ENCODE measurements around the gene KAT5. TPM values are rescaled to one million over a fixed set of nuclear protein-coding genes. Genes with fewer than 3 reads are reported as not detected.

KAT5 gene
- polyA plus RNA-seq, 1 donor from 2014 or later = 102 TPM

DNA sequence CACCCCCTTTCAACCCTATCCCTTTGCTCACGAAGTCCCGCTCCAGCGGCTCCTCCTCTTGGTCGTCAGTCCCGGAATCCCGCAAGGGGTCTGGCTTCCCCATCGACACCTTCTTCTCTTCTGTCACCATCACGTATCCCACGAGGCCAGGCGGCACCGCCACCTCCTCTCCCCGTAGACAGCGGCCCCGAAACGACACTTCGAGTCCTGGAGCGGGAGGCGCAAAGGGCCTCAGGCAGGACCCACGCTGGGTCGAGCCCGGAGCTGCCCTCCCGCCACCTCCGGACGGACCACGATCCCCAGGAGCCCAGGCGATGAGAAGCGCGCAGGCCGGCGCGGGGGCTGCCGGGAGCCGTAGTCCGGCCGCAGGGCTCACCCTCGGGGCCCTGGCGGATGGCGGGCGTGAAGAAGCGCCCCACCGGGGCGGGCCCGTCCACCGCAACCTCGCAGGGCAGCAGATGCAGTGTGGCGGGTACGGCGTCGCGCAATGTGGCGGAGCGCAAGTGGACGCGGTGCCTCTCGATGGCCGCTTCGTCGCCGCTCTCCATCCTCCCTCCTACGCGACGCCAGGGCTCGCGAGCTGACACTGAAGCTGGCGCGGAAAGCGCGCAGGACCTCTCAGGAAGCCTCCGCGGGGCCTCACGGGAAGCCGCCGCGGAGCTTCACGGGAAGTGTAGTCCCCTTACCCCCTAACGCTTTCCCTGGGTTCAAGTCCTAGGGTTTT is 8.3 kb downstream of the KAT5 start, which contains the start of gene RNASEH2C:
TSS of gene RNASEH2C (minus strand) at position 588 of the 724 bp plus-strand sequence. CDS start at position 548, 40 bp downstream.
- Histone ChIP-seq H3K4me3 (ENCODE audit: low read length) (peak within 1 kb of the TSS; percentile 97), H3K27me3 (ENCODE audit: insufficient read depth, low read depth, low read length) (no peaks in the 10 kb centered on the region), H2AFZ (ENCODE audit: low read depth, low read length) (peak within 1 kb of the TSS; percentile 27), H3K4me2 (ENCODE audit: low read length) (peak within 1 kb of the TSS; percentile 77), H3K36me3 (ENCODE audit: insufficient read depth, low read length) (peaks cover 11% of the 10 kb centered on the region), H3K9me2 (ENCODE audit: insufficient read depth, low read length) (no peaks in the 10 kb centered on the region), H3K27ac (ENCODE audit: low read length) (peak within 1 kb of the TSS; percentile 66), H3F3A (ENCODE audit: insufficient read depth, low read length, poor library complexity, severe bottlenecking) (no peaks in the 10 kb centered on the region), H3K9me3 (ENCODE audit: low read length) (no peaks in the 10 kb centered on the region), H4K20me1 (ENCODE audit: insufficient read depth) (no peaks in the 10 kb centered on the region), H3K79me2 (replicated peaks; ENCODE audit: insufficient read depth, low read length) (peaks cover 2% of the 10 kb centered on the region), H3K9ac (ENCODE audit: low read length) (peak within 1 kb of the TSS; percentile 72)
- TF ChIP-seq TAF1 (IDR thresholded peaks at IDR 0.05; ENCODE audit: low read depth) (peak; percentile 75), POLR2AphosphoS5 (IDR thresholded peaks at IDR 0.05) (peak; percentile 91), EP300 (conservative IDR thresholded peaks at IDR 0.05; ENCODE audit: poor library complexity, severe bottlenecking) (peak; percentile 36), CTCF (IDR thresholded peaks at IDR 0.05; ENCODE audit: poor library complexity, severe bottlenecking) (no peak), EZH2 (IDR thresholded peaks at IDR 0.05; ENCODE audit: borderline replicate concordance, insufficient read depth, low read length, poor library complexity, severe bottlenecking) (no peak), RAD21 (conservative IDR thresholded peaks at IDR 0.05) (no peak), MXI1 (conservative IDR thresholded peaks at IDR 0.05; ENCODE audit: poor library complexity, severe bottlenecking) (peak; percentile 93), SMC3 (conservative IDR thresholded peaks at IDR 0.05; ENCODE audit: poor library complexity) (no peak)
- TF ChIP-seq, protein P1, sequence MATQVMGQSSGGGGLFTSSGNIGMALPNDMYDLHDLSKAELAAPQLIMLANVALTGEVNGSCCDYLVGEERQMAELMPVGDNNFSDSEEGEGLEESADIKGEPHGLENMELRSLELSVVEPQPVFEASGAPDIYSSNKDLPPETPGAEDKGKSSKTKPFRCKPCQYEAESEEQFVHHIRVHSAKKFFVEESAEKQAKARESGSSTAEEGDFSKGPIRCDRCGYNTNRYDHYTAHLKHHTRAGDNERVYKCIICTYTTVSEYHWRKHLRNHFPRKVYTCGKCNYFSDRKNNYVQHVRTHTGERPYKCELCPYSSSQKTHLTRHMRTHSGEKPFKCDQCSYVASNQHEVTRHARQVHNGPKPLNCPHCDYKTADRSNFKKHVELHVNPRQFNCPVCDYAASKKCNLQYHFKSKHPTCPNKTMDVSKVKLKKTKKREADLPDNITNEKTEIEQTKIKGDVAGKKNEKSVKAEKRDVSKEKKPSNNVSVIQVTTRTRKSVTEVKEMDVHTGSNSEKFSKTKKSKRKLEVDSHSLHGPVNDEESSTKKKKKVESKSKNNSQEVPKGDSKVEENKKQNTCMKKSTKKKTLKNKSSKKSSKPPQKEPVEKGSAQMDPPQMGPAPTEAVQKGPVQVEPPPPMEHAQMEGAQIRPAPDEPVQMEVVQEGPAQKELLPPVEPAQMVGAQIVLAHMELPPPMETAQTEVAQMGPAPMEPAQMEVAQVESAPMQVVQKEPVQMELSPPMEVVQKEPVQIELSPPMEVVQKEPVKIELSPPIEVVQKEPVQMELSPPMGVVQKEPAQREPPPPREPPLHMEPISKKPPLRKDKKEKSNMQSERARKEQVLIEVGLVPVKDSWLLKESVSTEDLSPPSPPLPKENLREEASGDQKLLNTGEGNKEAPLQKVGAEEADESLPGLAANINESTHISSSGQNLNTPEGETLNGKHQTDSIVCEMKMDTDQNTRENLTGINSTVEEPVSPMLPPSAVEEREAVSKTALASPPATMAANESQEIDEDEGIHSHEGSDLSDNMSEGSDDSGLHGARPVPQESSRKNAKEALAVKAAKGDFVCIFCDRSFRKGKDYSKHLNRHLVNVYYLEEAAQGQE (IDR thresholded peaks at IDR 0.05; ENCODE audit: borderline replicate concordance) = peak; percentile 59

GRCh38 chr11:65722261-65722660 is 10.2 kb downstream of the KAT5 start:
- H3K36me3 ChIP-seq (ENCODE audit: insufficient read depth, low read length) = peaks cover 7% of the 10 kb centered on the region
- H3K79me2 ChIP-seq (replicated peaks; ENCODE audit: insufficient read depth, low read length) = peaks cover 2% of the 10 kb centered on the region
- H3K27me3 ChIP-seq (ENCODE audit: insufficient read depth, low read depth, low read length) = no peaks in the 10 kb centered on the region

More at GRCh38 chr11:65722261-65722660, 10.2 kb downstream of the KAT5 start:
- Histone ChIP-seq H4K20me1 (ENCODE audit: insufficient read depth) (no peaks in the 10 kb centered on the region), H2AFZ (ENCODE audit: low read depth, low read length) (no peak overlapping the region), H3K4me2 (ENCODE audit: low read length) (no peak overlapping the region), H3F3A (ENCODE audit: insufficient read depth, low read length, poor library complexity, severe bottlenecking) (no peaks in the 10 kb centered on the region), H3K27ac (ENCODE audit: low read length) (no peak overlapping the region), H3K9me3 (ENCODE audit: low read length) (no peaks in the 10 kb centered on the region), H3K9me2 (ENCODE audit: insufficient read depth, low read length) (no peaks in the 10 kb centered on the region), H3K4me3 (ENCODE audit: low read length) (no peak overlapping the region), H3K9ac (ENCODE audit: low read length) (no peak overlapping the region)
- TF ChIP-seq, protein P1 (IDR thresholded peaks at IDR 0.05; ENCODE audit: borderline replicate concordance) = no peak
- no peak for TF ChIP-seq POLR2AphosphoS5 (IDR thresholded peaks at IDR 0.05)
- TF ChIP-seq RAD21 (conservative IDR thresholded peaks at IDR 0.05) = no peak
- TF ChIP-seq EZH2 (IDR thresholded peaks at IDR 0.05; ENCODE audit: borderline replicate concordance, insufficient read depth, low read length, poor library complexity, severe bottlenecking) = no peak
- no peak for TF ChIP-seq TAF1 (IDR thresholded peaks at IDR 0.05; ENCODE audit: low read depth)
- TF ChIP-seq EP300 (conservative IDR thresholded peaks at IDR 0.05; ENCODE audit: poor library complexity, severe bottlenecking) = no peak
- TF ChIP-seq MXI1 (conservative IDR thresholded peaks at IDR 0.05; ENCODE audit: poor library complexity, severe bottlenecking) = no peak
- no peak for TF ChIP-seq CTCF (IDR thresholded peaks at IDR 0.05; ENCODE audit: poor library complexity, severe bottlenecking)
- TF ChIP-seq SMC3 (conservative IDR thresholded peaks at IDR 0.05; ENCODE audit: poor library complexity) = no peak
